Activated T-cell treated with anti-CD3 and anti-CD28 coated beads, Interleukin-2, amount 50 U/mL, for 4 hours (primary cell): ENCODE results near the gene UBD. TPM values are rescaled to one million over a fixed set of nuclear protein-coding genes. Genes with fewer than 3 reads are reported as not detected.

ENCODE experiments used
- ATAC-seq, 2 donors: fragments of 200-7000 bp; cut with Tn5 transposase; one replicate each; pipeline ENCODE4 v1.10.0; 2021
- DNase-seq: peaks from one replicate; pipeline ENCODE4 v3.0.0-alpha.2; 2020
- H3K27me3 Mint-ChIP-seq: one replicate; pipeline ENCODE4 v1.8.0; 2021; ENCODE audit warnings: low read depth, mixed read lengths
- H3K36me3 Mint-ChIP-seq: one replicate; pipeline ENCODE4 v1.8.0; 2022; ENCODE audit warnings: mixed read lengths; ENCODE audit not compliant: insufficient read depth
- H3K4me1 Mint-ChIP-seq: one replicate; pipeline ENCODE4 v1.8.0; 2021; ENCODE audit warnings: low read depth, mixed read lengths
- H3K4me3 Mint-ChIP-seq: one replicate; pipeline ENCODE4 v1.8.0; 2021; ENCODE audit warnings: mild to moderate bottlenecking, moderate library complexity, mixed read lengths
- H3K9me3 Mint-ChIP-seq: one replicate; pipeline ENCODE4 v1.8.0; 2021; ENCODE audit warnings: mixed read lengths
- total RNA-seq, 3 donors: library from RNA; stranded (reverse); gene quantifications; one replicate each; pipeline ENCODE4 v1.2.1, GENCODE V29; 2021

The UBD gene
- total RNA-seq, 3 donors from 2014 or later, result 1.6 to 3.5 (median 3.3) TPM

- ATAC-seq (peak; percentile 73 to 84), DNase-seq (no peak)
- H3K4me1 Mint-ChIP-seq, result peaks cover 2% of the 10 kb centered on the region
- H3K36me3 Mint-ChIP-seq, result no peaks in the 10 kb centered on the region
- no peak overlapping the region for H3K4me3 Mint-ChIP-seq
- H3K27me3 Mint-ChIP-seq, result peaks cover 24% of the 10 kb centered on the region
- peaks cover 3% of the 10 kb centered on the region for H3K9me3 Mint-ChIP-seq
These were observed 12.0 kb downstream of the UBD start for GRCh38 chr6:29547573-29547972.

GRCh38 chr6:29537714-29538403 is 21.7 kb downstream of the UBD start:
- Mint-ChIP-seq H3K9me3 (no peaks in the 10 kb centered on the region), H3K36me3 (no peaks in the 10 kb centered on the region), H3K27me3 (peaks cover 30% of the 10 kb centered on the region), H3K4me3 (no peak overlapping the region), H3K4me1 (no peaks in the 10 kb centered on the region)
- ATAC-seq (no peak), DNase-seq (no peak)

GRCh38 chr6:29532320-29532951 is 27.1 kb downstream of the UBD start:
- Mint-ChIP-seq H3K36me3 (no peaks in the 10 kb centered on the region), H3K4me1 (no peaks in the 10 kb centered on the region), H3K27me3 (peaks cover 6% of the 10 kb centered on the region), H3K9me3 (no peaks in the 10 kb centered on the region), H3K4me3 (no peak overlapping the region)
- DNase-seq (no peak), ATAC-seq (no peak)

GRCh38 chr6:29531668-29532067 is 27.9 kb downstream of the UBD start:
- H3K4me3 Mint-ChIP-seq, result no peak overlapping the region
- H3K9me3 Mint-ChIP-seq, result no peaks in the 10 kb centered on the region
- peak; percentile 76 to 82 for ATAC-seq
- H3K36me3 Mint-ChIP-seq, result no peaks in the 10 kb centered on the region
- no peak for DNase-seq
- H3K27me3 Mint-ChIP-seq, result peaks cover 9% of the 10 kb centered on the region
- H3K4me1 Mint-ChIP-seq, result no peaks in the 10 kb centered on the region

- peaks cover 9% of the 10 kb centered on the region for H3K27me3 Mint-ChIP-seq
- no peaks in the 10 kb centered on the region for H3K36me3 Mint-ChIP-seq
- DNase-seq (no peak), ATAC-seq (no peak)
- H3K9me3 Mint-ChIP-seq, result no peaks in the 10 kb centered on the region
- no peaks in the 10 kb centered on the region for H3K4me1 Mint-ChIP-seq
- H3K4me3 Mint-ChIP-seq, result no peak overlapping the region
These were observed 28.7 kb downstream of the UBD start for GRCh38 chr6:29530671-29531310.

GRCh38 chr6:29529956-29530355 is 29.6 kb downstream of the UBD start:
- H3K4me1 Mint-ChIP-seq, result no peaks in the 10 kb centered on the region
- ATAC-seq (no peak), DNase-seq (no peak)
- H3K4me3 Mint-ChIP-seq, result no peak overlapping the region
- H3K36me3 Mint-ChIP-seq, result no peaks in the 10 kb centered on the region
- H3K27me3 Mint-ChIP-seq, result peaks cover 17% of the 10 kb centered on the region
- H3K9me3 Mint-ChIP-seq, result no peaks in the 10 kb centered on the region

- ATAC-seq (no peak), DNase-seq (no peak)
- Mint-ChIP-seq H3K4me3 (no peak overlapping the region), H3K27me3 (peaks cover 19% of the 10 kb centered on the region), H3K9me3 (no peaks in the 10 kb centered on the region), H3K4me1 (no peaks in the 10 kb centered on the region), H3K36me3 (no peaks in the 10 kb centered on the region)
These were observed 30.5 kb downstream of the UBD start for GRCh38 chr6:29528988-29529560.

GRCh38 chr6:29528300-29528931 is 31.1 kb downstream of the UBD start:
- Mint-ChIP-seq H3K4me1 (no peaks in the 10 kb centered on the region), H3K36me3 (no peaks in the 10 kb centered on the region), H3K4me3 (no peak overlapping the region), H3K9me3 (no peaks in the 10 kb centered on the region), H3K27me3 (peaks cover 19% of the 10 kb centered on the region)
- ATAC-seq (no peak), DNase-seq (no peak)

- ATAC-seq (no peak), DNase-seq (no peak)
- no peaks in the 10 kb centered on the region for H3K36me3 Mint-ChIP-seq
- H3K9me3 Mint-ChIP-seq, result no peaks in the 10 kb centered on the region
- H3K4me1 Mint-ChIP-seq, result no peaks in the 10 kb centered on the region
- H3K27me3 Mint-ChIP-seq, result peaks cover 19% of the 10 kb centered on the region
- H3K4me3 Mint-ChIP-seq, result no peak overlapping the region
These were observed 32.0 kb downstream of the UBD start for GRCh38 chr6:29527564-29527963.

GRCh38 chr6:29527126-29527525 is 32.4 kb downstream of the UBD start:
- Mint-ChIP-seq H3K4me1 (no peaks in the 10 kb centered on the region), H3K4me3 (no peak overlapping the region), H3K36me3 (no peaks in the 10 kb centered on the region), H3K9me3 (no peaks in the 10 kb centered on the region), H3K27me3 (peaks cover 19% of the 10 kb centered on the region)
- DNase-seq, result no peak
- ATAC-seq, result no peak

GRCh38 chr6:29525311-29525639 is 34.3 kb downstream of the UBD start:
- no peaks in the 10 kb centered on the region for H3K36me3 Mint-ChIP-seq
- no peak for ATAC-seq
- H3K4me1 Mint-ChIP-seq, result no peaks in the 10 kb centered on the region
- peaks cover 21% of the 10 kb centered on the region for H3K27me3 Mint-ChIP-seq
- no peak for DNase-seq
- H3K9me3 Mint-ChIP-seq, result no peaks in the 10 kb centered on the region
- no peak overlapping the region for H3K4me3 Mint-ChIP-seq

GRCh38 chr6:29524444-29525310 is 34.9 kb downstream of the UBD start:
- H3K4me3 Mint-ChIP-seq, result no peak overlapping the region
- DNase-seq (no peak), ATAC-seq (no peak)
- H3K4me1 Mint-ChIP-seq, result no peaks in the 10 kb centered on the region
- peaks cover 23% of the 10 kb centered on the region for H3K27me3 Mint-ChIP-seq
- no peaks in the 10 kb centered on the region for H3K36me3 Mint-ChIP-seq
- no peaks in the 10 kb centered on the region for H3K9me3 Mint-ChIP-seq

- ATAC-seq, result no peak
- DNase-seq, result no peak
- peaks cover 22% of the 10 kb centered on the region for H3K27me3 Mint-ChIP-seq
- no peaks in the 10 kb centered on the region for H3K4me1 Mint-ChIP-seq
- no peaks in the 10 kb centered on the region for H3K9me3 Mint-ChIP-seq
- H3K4me3 Mint-ChIP-seq, result no peak overlapping the region
- H3K36me3 Mint-ChIP-seq, result no peaks in the 10 kb centered on the region
These were observed 35.5 kb downstream of the UBD start for GRCh38 chr6:29524044-29524443.

- Mint-ChIP-seq H3K4me3 (no peak overlapping the region), H3K9me3 (no peaks in the 10 kb centered on the region), H3K27me3 (peaks cover 20% of the 10 kb centered on the region), H3K4me1 (no peaks in the 10 kb centered on the region), H3K36me3 (no peaks in the 10 kb centered on the region)
- DNase-seq, result no peak
- ATAC-seq, result no peak
These were observed 37.3 kb downstream of the UBD start for GRCh38 chr6:29522227-29522626.
